ENCODE measurements around the gene ABCG5.

DNA sequence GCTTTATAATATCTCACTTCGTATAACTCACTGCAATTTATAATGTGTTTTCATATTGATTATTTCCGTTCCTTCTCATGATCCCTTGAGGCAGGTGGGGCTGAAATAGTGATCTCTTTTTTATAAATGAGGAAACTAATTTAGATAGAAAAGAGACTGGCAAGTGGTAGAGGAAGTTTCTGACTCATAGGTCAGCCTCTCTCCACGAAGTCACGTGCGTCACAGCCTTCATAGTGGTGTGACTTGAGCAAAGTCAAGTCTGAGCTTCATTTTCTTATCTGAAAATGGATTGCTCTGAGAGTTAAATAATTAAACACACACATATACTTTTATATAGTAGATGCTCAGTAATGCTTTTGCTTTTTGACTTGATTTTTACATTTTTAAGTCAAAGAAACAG is 19.9 kb downstream of the ABCG5 start:
- TF ChIP-seq, protein P1, sequence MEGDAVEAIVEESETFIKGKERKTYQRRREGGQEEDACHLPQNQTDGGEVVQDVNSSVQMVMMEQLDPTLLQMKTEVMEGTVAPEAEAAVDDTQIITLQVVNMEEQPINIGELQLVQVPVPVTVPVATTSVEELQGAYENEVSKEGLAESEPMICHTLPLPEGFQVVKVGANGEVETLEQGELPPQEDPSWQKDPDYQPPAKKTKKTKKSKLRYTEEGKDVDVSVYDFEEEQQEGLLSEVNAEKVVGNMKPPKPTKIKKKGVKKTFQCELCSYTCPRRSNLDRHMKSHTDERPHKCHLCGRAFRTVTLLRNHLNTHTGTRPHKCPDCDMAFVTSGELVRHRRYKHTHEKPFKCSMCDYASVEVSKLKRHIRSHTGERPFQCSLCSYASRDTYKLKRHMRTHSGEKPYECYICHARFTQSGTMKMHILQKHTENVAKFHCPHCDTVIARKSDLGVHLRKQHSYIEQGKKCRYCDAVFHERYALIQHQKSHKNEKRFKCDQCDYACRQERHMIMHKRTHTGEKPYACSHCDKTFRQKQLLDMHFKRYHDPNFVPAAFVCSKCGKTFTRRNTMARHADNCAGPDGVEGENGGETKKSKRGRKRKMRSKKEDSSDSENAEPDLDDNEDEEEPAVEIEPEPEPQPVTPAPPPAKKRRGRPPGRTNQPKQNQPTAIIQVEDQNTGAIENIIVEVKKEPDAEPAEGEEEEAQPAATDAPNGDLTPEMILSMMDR (IDR thresholded peaks at IDR 0.05), result no peak
- TF ChIP-seq POLR2A (IDR thresholded peaks at IDR 0.05), result no peak
